HFF-Myc (cell line): ENCODE data around the gene MFAP2.

Experiments
- DNase-seq: peaks from one replicate; pipeline ENCODE4 v3.0.0-alpha.2; 2011; ENCODE audit warnings: low read depth; ENCODE audit errors: extremely low read depth
- H3K4me3 ChIP-seq: replicated peaks from 2 replicates; pipeline ENCODE4 v1.5.1; 2011; ENCODE audit warnings: low read depth, mild to moderate bottlenecking, control low read depth, low read length
- CTCF ChIP-seq: IDR thresholded peaks from 2 replicates; pipeline ENCODE4 v1.5.1; 2012; ENCODE audit warnings: mild to moderate bottlenecking, low read depth, low read length, control low read depth; ENCODE audit errors: missing control alignments

MFAP2 gene

GRCh38 chr1:16999863-17000262, 19.4 kb upstream of the MFAP2 start:
- no peak for DNase-seq
- no peak overlapping the region for H3K4me3 ChIP-seq
- TF ChIP-seq CTCF: no peak

GRCh38 chr1:16998589-16998988, 18.2 kb upstream of the MFAP2 start:
- no peak for DNase-seq
- TF ChIP-seq CTCF: no peak
- H3K4me3 ChIP-seq: no peak overlapping the region

DNA sequence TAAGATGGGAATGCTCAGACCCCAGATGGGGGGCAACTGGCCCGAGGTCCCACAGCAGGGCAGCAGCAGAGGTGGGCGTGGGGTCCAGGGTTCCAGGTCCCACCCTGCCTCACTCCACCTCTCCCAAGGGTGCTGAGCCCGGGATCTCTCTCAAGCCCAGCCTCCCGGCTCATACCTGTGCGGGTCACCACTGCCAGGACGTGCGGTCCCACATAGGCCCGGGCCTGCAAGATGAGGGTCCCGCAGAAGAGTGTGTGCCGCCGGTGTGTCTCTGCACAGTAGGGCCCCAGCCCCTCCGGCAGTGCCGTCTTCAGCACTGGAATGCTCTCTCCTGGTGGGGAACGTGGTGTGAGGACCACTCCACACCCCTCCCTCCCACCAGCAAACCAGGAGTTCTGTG, 16.4 kb upstream of the MFAP2 start:
- no peak for TF ChIP-seq CTCF
- DNase-seq: no peak
- H3K4me3 ChIP-seq: no peak overlapping the region

DNA sequence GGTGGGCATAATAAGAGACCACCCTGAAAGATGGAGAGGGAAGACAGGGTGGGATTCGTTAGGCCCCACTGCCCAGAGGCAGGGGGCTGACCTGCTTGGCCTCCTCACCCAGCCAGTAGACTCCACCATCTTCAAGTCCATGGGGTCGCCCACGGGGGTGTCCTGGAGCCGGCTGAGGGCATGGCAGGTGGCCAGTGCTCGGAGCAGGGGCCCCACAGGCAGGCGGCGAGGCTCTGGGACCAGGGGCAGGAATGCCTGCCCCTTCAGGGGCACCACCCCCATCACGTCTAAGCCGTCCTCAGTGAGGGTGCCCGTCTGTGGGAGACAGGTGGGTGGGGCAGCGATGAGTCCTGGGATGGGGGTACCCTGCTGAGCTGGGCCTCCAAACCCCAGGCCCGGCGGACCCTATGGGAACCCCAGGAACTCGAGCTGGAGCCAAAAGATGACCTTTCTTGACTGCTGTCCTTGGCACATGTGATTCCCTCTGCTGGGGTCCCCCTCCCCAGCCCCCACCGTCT, 13.2 kb upstream of the MFAP2 start:
- DNase-seq: no peak
- TF ChIP-seq CTCF: no peak
- H3K4me3 ChIP-seq: no peak overlapping the region

GRCh38 chr1:16992675-16993074, 12.3 kb upstream of the MFAP2 start:
- DNase-seq: no peak
- no peak for TF ChIP-seq CTCF

GRCh38 chr1:16992102-16992501, 11.7 kb upstream of the MFAP2 start:
- DNase-seq: no peak
- no peak for TF ChIP-seq CTCF
- H3K4me3 ChIP-seq: no peak overlapping the region

More at GRCh38 chr1:16992675-16993074, 12.3 kb upstream of the MFAP2 start:
- no peak overlapping the region for H3K4me3 ChIP-seq

- DNase-seq: no peak
- H3K4me3 ChIP-seq: no peak overlapping the region
- no peak for TF ChIP-seq CTCF
Measured at GRCh38 chr1:16991571-16991970, 11.2 kb upstream of the MFAP2 start.
